ENCODE results near the gene SPTBN1.

DNA sequence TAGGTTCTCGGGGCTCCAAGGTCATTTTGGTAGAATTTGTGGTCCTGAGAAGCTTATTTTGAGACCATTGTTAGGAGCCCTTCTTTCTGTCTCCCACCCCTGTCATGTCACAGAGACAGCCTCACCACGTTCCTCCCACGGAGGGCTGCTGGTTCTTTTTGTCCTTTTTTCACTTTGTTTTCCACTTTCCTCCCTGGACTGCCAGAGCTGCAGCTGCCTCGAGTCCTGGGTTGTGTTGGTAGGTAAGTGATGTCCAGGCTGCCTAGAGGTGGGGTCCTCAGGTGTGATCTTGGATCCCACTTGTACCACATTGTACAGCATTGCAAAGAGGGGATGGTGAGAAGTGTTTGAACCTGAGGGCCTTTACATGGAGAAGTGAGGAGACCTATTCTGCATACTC lies 137.1 kb downstream of the SPTBN1 start:
- TF ChIP-seq GATA3 (IDR thresholded peaks at IDR 0.05; ENCODE audit: low read depth, low read length) (no peak), GATA2 (IDR thresholded peaks at IDR 0.05; ENCODE audit: low read depth, low read length) (no peak)

All from SH-SY5Y (cell line).